ENCODE data around the gene PPP1CA. TPM values are rescaled to one million over a fixed set of nuclear protein-coding genes. Genes with fewer than 3 reads are reported as not detected.

Gene PPP1CA
- total RNA-seq, 1 donor, result 129 TPM

DNA sequence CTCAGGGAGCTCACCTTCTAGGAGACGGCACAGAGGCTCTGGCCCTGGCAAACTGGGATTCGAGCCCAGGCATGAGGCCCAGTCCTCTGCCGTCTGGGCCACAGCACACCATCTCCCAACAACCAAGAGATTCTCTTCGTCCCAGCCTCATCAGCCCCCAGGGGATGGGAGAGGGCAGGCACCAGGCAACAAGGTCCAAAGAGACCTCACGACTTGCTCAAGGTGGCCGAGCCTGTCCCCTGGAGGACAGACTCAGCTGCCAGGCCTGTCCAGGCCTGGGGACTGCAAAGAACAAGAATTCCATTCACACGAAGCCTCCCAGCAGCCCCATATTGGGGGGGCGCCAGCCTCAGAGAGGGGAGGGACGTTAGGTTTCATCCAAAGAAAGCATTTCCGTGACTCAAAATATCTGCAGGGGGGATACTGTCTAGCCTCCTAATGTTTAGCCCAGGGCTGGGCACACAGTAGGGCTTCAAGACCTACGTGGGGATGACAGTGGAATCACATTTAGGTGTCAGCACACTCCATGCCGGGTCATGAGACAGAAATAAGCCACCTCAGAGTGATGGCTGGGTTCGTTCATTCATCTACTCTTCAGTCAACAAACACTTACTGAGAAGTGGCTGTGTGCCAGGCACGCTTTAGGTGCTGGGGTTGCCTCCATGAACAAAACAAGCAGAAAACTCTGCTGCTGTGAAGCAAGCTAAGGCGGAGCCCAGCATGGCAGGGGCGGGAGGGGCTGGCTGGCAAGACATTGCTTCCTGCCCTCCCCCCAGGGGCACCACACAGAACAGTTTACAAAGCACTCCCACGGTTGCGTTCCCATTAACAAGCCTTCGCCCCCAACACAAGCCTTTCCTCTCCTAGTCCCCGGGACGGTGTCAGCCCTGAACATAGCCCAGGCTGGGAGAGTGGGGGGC lies 15.0 kb upstream of the PPP1CA start:
- TF ChIP-seq, protein P1, sequence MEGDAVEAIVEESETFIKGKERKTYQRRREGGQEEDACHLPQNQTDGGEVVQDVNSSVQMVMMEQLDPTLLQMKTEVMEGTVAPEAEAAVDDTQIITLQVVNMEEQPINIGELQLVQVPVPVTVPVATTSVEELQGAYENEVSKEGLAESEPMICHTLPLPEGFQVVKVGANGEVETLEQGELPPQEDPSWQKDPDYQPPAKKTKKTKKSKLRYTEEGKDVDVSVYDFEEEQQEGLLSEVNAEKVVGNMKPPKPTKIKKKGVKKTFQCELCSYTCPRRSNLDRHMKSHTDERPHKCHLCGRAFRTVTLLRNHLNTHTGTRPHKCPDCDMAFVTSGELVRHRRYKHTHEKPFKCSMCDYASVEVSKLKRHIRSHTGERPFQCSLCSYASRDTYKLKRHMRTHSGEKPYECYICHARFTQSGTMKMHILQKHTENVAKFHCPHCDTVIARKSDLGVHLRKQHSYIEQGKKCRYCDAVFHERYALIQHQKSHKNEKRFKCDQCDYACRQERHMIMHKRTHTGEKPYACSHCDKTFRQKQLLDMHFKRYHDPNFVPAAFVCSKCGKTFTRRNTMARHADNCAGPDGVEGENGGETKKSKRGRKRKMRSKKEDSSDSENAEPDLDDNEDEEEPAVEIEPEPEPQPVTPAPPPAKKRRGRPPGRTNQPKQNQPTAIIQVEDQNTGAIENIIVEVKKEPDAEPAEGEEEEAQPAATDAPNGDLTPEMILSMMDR (IDR thresholded peaks at IDR 0.05; ENCODE audit: insufficient read depth, low read length), result no peak
- no peak overlapping the region for H3K4me3 ChIP-seq (ENCODE audit: low read depth, low read length)
- DNase-seq (ENCODE audit: low read depth), result peak; percentile 31

- peak within 1 kb of the TSS; percentile 31 for H3K4me3 ChIP-seq (ENCODE audit: low read depth, low read length)
- TF ChIP-seq, protein P1 (IDR thresholded peaks at IDR 0.05; ENCODE audit: insufficient read depth, low read length), result no peak
- no peak for DNase-seq (ENCODE audit: low read depth)
These were observed 14.0 kb upstream of the PPP1CA start, which contains the start of gene CARNS1 for GRCh38 chr11:67415501-67416304. Gene CARNS1, plus strand, starts transcription at chr11:67415678. Its CDS starts 522 bp downstream, at chr11:67416200.

DNA sequence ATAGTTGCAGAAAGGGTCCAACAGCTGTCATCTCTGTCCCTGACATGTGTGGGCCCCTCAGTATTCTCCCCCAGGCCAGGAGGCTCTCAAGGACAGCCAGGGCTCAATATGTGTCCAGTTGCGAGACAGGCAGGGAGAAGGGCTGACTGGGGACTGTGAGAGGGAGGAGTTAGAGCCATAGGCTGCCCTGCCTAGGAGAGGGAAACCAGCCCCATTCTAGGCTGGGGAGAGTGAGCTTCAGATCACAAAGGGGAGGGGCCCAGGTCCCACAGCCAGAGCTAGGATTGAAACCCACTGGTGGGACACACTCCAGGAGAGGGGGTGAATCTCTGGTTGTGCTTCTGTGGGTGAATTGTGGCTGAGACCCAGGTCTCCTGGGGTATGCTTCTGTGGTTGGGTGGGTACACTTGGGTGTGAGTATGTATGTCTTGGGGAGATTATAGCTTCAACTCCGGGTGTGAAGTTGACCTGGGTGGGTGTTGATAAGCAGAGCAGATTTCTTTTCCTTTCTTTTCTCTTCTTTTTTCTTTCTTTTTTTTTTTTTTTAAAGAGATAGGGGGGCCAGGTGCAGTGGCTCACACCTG lies 11.7 kb upstream of the PPP1CA start:
- TF ChIP-seq, protein P1 (IDR thresholded peaks at IDR 0.05; ENCODE audit: insufficient read depth, low read length), result no peak
- DNase-seq (ENCODE audit: low read depth), result no peak

GRCh38 chr11:67412495-67413179 lies 11.0 kb upstream of the PPP1CA start:
- H3K4me3 ChIP-seq (ENCODE audit: low read depth, low read length), result no peak overlapping the region
- DNase-seq (ENCODE audit: low read depth), result no peak
- TF ChIP-seq, protein P1 (IDR thresholded peaks at IDR 0.05; ENCODE audit: insufficient read depth, low read length), result no peak

More for the DNA sequence above, 11.7 kb upstream of the PPP1CA start:
- no peak overlapping the region for H3K4me3 ChIP-seq (ENCODE audit: low read depth, low read length)

DNA sequence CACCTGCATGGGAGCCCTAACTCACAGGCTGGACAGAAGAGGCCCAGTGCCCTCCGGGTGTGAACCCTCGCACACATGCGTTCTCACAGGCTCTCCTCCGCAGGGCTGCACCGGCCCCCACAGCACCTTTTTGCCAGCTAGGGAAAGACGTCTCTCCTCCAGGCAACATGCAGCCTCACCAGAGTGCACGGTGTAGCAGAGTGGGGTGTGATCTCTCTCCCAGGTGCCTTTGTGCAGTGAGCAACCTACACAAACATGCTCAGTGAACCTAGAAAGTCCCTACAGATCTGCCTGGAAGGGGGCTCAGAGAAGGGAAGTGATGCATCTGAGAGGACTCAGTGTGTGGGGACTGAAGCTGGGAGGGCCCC lies 10.1 kb upstream of the PPP1CA start:
- TF ChIP-seq, protein P1 (IDR thresholded peaks at IDR 0.05; ENCODE audit: insufficient read depth, low read length), result no peak
- DNase-seq (ENCODE audit: low read depth), result no peak
- H3K4me3 ChIP-seq (ENCODE audit: low read depth, low read length), result no peak overlapping the region

All from fibroblast of the aortic adventitia (primary cell).